ENCODE measurements around the gene NT5E. TPM values are rescaled to one million over a fixed set of nuclear protein-coding genes. Genes with fewer than 3 reads are reported as not detected.
A peak's percentile ranks its signal among the peaks of the same experiment; 100 is the strongest.

Gene NT5E
- total and polyA plus RNA-seq, 2 donors (not counting 3 experiments of a cell fraction or from before 2014, with no cell fraction given), result 59.3 to 115 TPM

- Histone ChIP-seq H3K9ac (replicated peaks; ENCODE audit: extremely low read depth, insufficient read depth, low read length) (no peak overlapping the region), H3K4me1 (ENCODE audit: control insufficient read depth, extremely low read depth, insufficient read depth, low read length) (peaks cover 43% of the 10 kb centered on the region), H3K9me1 (replicated peaks; ENCODE audit: control insufficient read depth, extremely low read depth, insufficient read depth, low read length) (no peaks in the 10 kb centered on the region), H3K27me3 (ENCODE audit: control insufficient read depth in 2 of 2, insufficient read depth in 2 of 2, low read length in 2 of 2) (no peaks in the 10 kb centered on the region), H3K4me2 (ENCODE audit: insufficient read depth, low read length) (no peak overlapping the region), H3K4me3 (replicated peaks in 1 of 3; ENCODE audit: insufficient read depth in 1 of 3, low read depth in 1 of 3, low read length in 3 of 3) (no peak overlapping the region), H2AFZ (ENCODE audit: low read depth, low read length) (peak overlapping the region; percentile 46), H3K79me2 (ENCODE audit: control insufficient read depth, insufficient read depth, low read length) (no peaks in the 10 kb centered on the region), H3K36me3 (ENCODE audit: control insufficient read depth in 2 of 2, extremely low read depth in 1 of 2, insufficient read depth in 2 of 2, low read length in 2 of 2) (no peaks in the 10 kb centered on the region), H3K9me3 (replicated peaks; ENCODE audit: control insufficient read depth, insufficient read depth, low read length) (no peaks in the 10 kb centered on the region), H3K27ac (ENCODE audit: insufficient read depth, low read depth, low read length) (no peak overlapping the region), H4K20me1 (replicated peaks; ENCODE audit: control insufficient read depth, extremely low read depth, insufficient read depth, low read length) (no peaks in the 10 kb centered on the region)
- dilution Hi-C loops (cut with MboI; ENCODE audit: extremely low pct_ligation_motif_present, low sequenced_read_pairs), result no loop called here
- intact Hi-C loops (cut with micrococcal nuclease), result loop anchor here (10.0 kb wide), 1 partner anchor 636 kb away; the partner anchor contains the start of gene TBX18
- POLR2A ChIA-PET, result no interaction called here
- CTCF ChIA-PET, result interaction anchor here (0.8 to 1.3 kb wide), 8 partner anchors 15 to 136 kb away, joined by 3 to 9 read pairs (median 3); no protein-coding TSS in a partner anchor
- BruUV-seq (replicated peaks), result no TSS peak
- FAIRE-seq (no peak), DNase-seq (ENCODE audit: low read depth, low spot score) (peak; percentile 47)
- TF ChIP-seq MYC (IDR thresholded peaks at IDR 0.05; ENCODE audit: low read depth, low read length) (no peak), GATA2 (IDR thresholded peaks at IDR 0.05; ENCODE audit: insufficient read depth, insufficient read length, low read depth, low read length) (no peak), POLR2A (IDR thresholded peaks at IDR 0.05; ENCODE audit: low read depth, low read length) (no peak), EZH2 (IDR thresholded peaks at IDR 0.05; ENCODE audit: borderline replicate concordance, low read depth, low read length, severe bottlenecking) (no peak), CTCF (IDR thresholded peaks at IDR 0.05; ENCODE audit: extremely low read depth in 1 of 2, insufficient read depth in 1 of 2, low read depth in 1 of 2, low read length in 2 of 2) (no peak), FOS (IDR thresholded peaks at IDR 0.05; ENCODE audit: borderline replicate concordance, insufficient read depth, low read length) (no peak)
Observed at GRCh38 chr6:85400331-85400730, 49.6 kb upstream of the NT5E start.
